GM19397 (cell line): Measurements from ENCODE around the gene NOXA1.

ENCODE experiments used
- ATAC-seq: cut with Tn5 transposase; IDR thresholded peaks from one replicate; pipeline ENCODE4 v1.9.1; 2021; ENCODE audit warnings: mild to moderate bottlenecking, moderate library complexity; ENCODE audit not compliant: unreplicated experiment

Gene NOXA1

GRCh38 chr9:137387891-137388560, 35.2 kb upstream of the NOXA1 start:
- no peak for ATAC-seq

GRCh38 chr9:137388589-137389427, 34.4 kb upstream of the NOXA1 start:
- ATAC-seq = no peak

- ATAC-seq = no peak
These were observed 33.8 kb upstream of the NOXA1 start for GRCh38 chr9:137389428-137389746.

GRCh38 chr9:137390553-137391410, 32.4 kb upstream of the NOXA1 start:
- ATAC-seq = no peak

GRCh38 chr9:137391411-137391754, 31.8 kb upstream of the NOXA1 start:
- no peak for ATAC-seq

GRCh38 chr9:137392232-137393007, 30.8 kb upstream of the NOXA1 start:
- ATAC-seq = no peak

GRCh38 chr9:137393176-137394150, 29.7 kb upstream of the NOXA1 start:
- ATAC-seq = no peak

GRCh38 chr9:137394866-137395665, 28.1 kb upstream of the NOXA1 start:
- ATAC-seq = no peak

GRCh38 chr9:137395666-137396010, 27.6 kb upstream of the NOXA1 start:
- no peak for ATAC-seq

- no peak for ATAC-seq
These were observed 27.0 kb upstream of the NOXA1 start for GRCh38 chr9:137396227-137396626.

- no peak for ATAC-seq
These were observed 26.4 kb upstream of the NOXA1 start for GRCh38 chr9:137396634-137397367.

- ATAC-seq = no peak
These were observed 25.3 kb upstream of the NOXA1 start for GRCh38 chr9:137397675-137398423.

GRCh38 chr9:137398561-137399468, 24.4 kb upstream of the NOXA1 start:
- no peak for ATAC-seq

- ATAC-seq = no peak
These were observed 20.4 kb upstream of the NOXA1 start for GRCh38 chr9:137402746-137403145.

GRCh38 chr9:137403269-137403668, 19.9 kb upstream of the NOXA1 start:
- ATAC-seq = no peak

- ATAC-seq = no peak
These were observed 18.1 kb upstream of the NOXA1 start for GRCh38 chr9:137404961-137405567.
